ENCODE results near the gene PARP12. TPM values are rescaled to one million over a fixed set of nuclear protein-coding genes. Genes with fewer than 3 reads are reported as not detected.
"Not testable (repeated sequence)": the region's sequence is repeated elsewhere in the genome, so short reads cannot be mapped to it uniquely, and the experiment has no call there.

The PARP12 gene
- 10 to 100 TPM; 58.7 to 63.2 TPM for total RNA-seq
- long read RNA-seq, transcript PARP12-201 (12 exons, 3,796 nt) = major isoform, 45 of 73 reads
- long read RNA-seq, partial matches to known transcripts = 15 of 73 reads
- long read RNA-seq, other reads (novel, unspliced or antisense) = 13 of 73 reads

GRCh38 chr7:140062528-140063299 is at the start of gene PARP12:
Gene PARP12, minus strand, starts transcription at chr7:140062951. Its CDS starts 104 bp downstream, at chr7:140062847.
- peak; percentile 94 to 96 for DNase-seq
- intact Hi-C loops (cut with DNase I, micrococcal nuclease) = no loop called here
- peak; percentile 75 for ATAC-seq

- ATAC-seq; DNase-seq; intact Hi-C loops (cut with DNase I, micrococcal nuclease): not testable (repeated sequence)
These were observed 46.0 kb upstream of the PARP12 start for GRCh38 chr7:140108777-140109176.

- DNase-seq (no peak), ATAC-seq (no peak)
- intact Hi-C loops (cut with DNase I, micrococcal nuclease) = no loop called here
These were observed 33.7 kb upstream of the PARP12 start for GRCh38 chr7:140096459-140096858.

- intact Hi-C loops (cut with DNase I, micrococcal nuclease) = no loop called here
- ATAC-seq = no peak
- DNase-seq = no peak
These were observed 30.6 kb upstream of the PARP12 start for GRCh38 chr7:140093375-140093774.

- no peak for ATAC-seq
- intact Hi-C loops (cut with DNase I, micrococcal nuclease) = no loop called here
These were observed 22.7 kb upstream of the PARP12 start for GRCh38 chr7:140085447-140085846.

GRCh38 chr7:140084972-140085371 is 22.2 kb upstream of the PARP12 start:
- no peak for DNase-seq
- intact Hi-C loops (cut with DNase I, micrococcal nuclease) = no loop called here
- no peak for ATAC-seq

More at GRCh38 chr7:140085447-140085846, 22.7 kb upstream of the PARP12 start:
- no peak for DNase-seq

- intact Hi-C loops (cut with DNase I, micrococcal nuclease) = no loop called here
These were observed 21.4 kb upstream of the PARP12 start for GRCh38 chr7:140084142-140084655.

GRCh38 chr7:140082770-140083169 is 20.0 kb upstream of the PARP12 start:
- intact Hi-C loops (cut with DNase I, micrococcal nuclease) = no loop called here
- peak; percentile 8 for ATAC-seq
- DNase-seq = no peak

More at GRCh38 chr7:140084142-140084655, 21.4 kb upstream of the PARP12 start:
- ATAC-seq = no peak
- no peak for DNase-seq

GRCh38 chr7:140081774-140082425 is 19.1 kb upstream of the PARP12 start:
- DNase-seq (no peak), ATAC-seq (no peak)
- intact Hi-C loops (cut with DNase I, micrococcal nuclease) = no loop called here

GRCh38 chr7:140080919-140081318 is 18.2 kb upstream of the PARP12 start:
- DNase-seq (no peak), ATAC-seq (peak; percentile 64)
- intact Hi-C loops (cut with DNase I, micrococcal nuclease) = no loop called here

GRCh38 chr7:140079121-140079536 is 16.4 kb upstream of the PARP12 start:
- no peak for DNase-seq
- intact Hi-C loops (cut with DNase I, micrococcal nuclease) = no loop called here
- peak; percentile 37 for ATAC-seq

- DNase-seq = no peak
- no peak for ATAC-seq
- intact Hi-C loops (cut with DNase I, micrococcal nuclease) = no loop called here
These were observed 15.6 kb upstream of the PARP12 start for GRCh38 chr7:140078392-140078791.

GRCh38 chr7:140074780-140075179 is 12.0 kb upstream of the PARP12 start:
- ATAC-seq = no peak
- DNase-seq = no peak
- intact Hi-C loops (cut with DNase I, micrococcal nuclease) = no loop called here

GRCh38 chr7:140070546-140070945 is 7.8 kb upstream of the PARP12 start:
- no peak for ATAC-seq
- no peak for DNase-seq
- intact Hi-C loops (cut with DNase I, micrococcal nuclease) = no loop called here

- intact Hi-C loops (cut with DNase I, micrococcal nuclease) = no loop called here
- no peak for DNase-seq
These were observed 6.7 kb upstream of the PARP12 start for GRCh38 chr7:140069298-140069949.

GRCh38 chr7:140068033-140068432 is 5.3 kb upstream of the PARP12 start:
- no peak for ATAC-seq

More at GRCh38 chr7:140069298-140069949, 6.7 kb upstream of the PARP12 start:
- ATAC-seq = no peak

GRCh38 chr7:140067052-140067451 is 4.3 kb upstream of the PARP12 start:
- DNase-seq (no peak), ATAC-seq (no peak)
- intact Hi-C loops (cut with DNase I, micrococcal nuclease) = no loop called here

More at GRCh38 chr7:140068033-140068432, 5.3 kb upstream of the PARP12 start:
- no peak for DNase-seq
- intact Hi-C loops (cut with DNase I, micrococcal nuclease) = no loop called here

- peak; percentile 18 for ATAC-seq
- DNase-seq = peak; percentile 59 to 60
- intact Hi-C loops (cut with DNase I, micrococcal nuclease) = no loop called here
These were observed 628 bp downstream of the PARP12 start for GRCh38 chr7:140062118-140062527.

- DNase-seq = no peak
- ATAC-seq = no peak
- intact Hi-C loops (cut with DNase I, micrococcal nuclease) = no loop called here
These were observed 1.2 kb downstream of the PARP12 start for GRCh38 chr7:140061607-140061930.
